GM12874 (cell line): ENCODE measurements around the gene RFX4.

Experiments used
- CTCF ChIP-seq: IDR thresholded peaks from 2 replicates; pipeline ENCODE4 v1.5.1; 2011; ENCODE audit warnings: low read depth, mild to moderate bottlenecking, control low read depth, low read length, moderate library complexity; ENCODE audit not compliant: insufficient read depth

RFX4 gene

GRCh38 chr12:106582641-106583230 lies at the start of gene RFX4:
RFX4 (plus strand) TSS chr12:106583004; CDS start chr12:106583321, 317 bp downstream.
- TF ChIP-seq CTCF, result no peak

GRCh38 chr12:106541201-106541600 lies 41.6 kb upstream of the RFX4 start:
- TF ChIP-seq CTCF, result no peak

- no peak for TF ChIP-seq CTCF
Measured at GRCh38 chr12:106551410-106551809, 31.4 kb upstream of the RFX4 start.

- TF ChIP-seq CTCF, result no peak
Measured at GRCh38 chr12:106552228-106552627, 30.6 kb upstream of the RFX4 start.

- no peak for TF ChIP-seq CTCF
Measured at GRCh38 chr12:106564678-106565329, 18.0 kb upstream of the RFX4 start.

- no peak for TF ChIP-seq CTCF
Measured at GRCh38 chr12:106566771-106567170, 16.0 kb upstream of the RFX4 start.

GRCh38 chr12:106573239-106573638 lies 9.6 kb upstream of the RFX4 start:
- TF ChIP-seq CTCF, result no peak
